ENCODE data around the gene SEC63. TPM values are rescaled to one million over a fixed set of nuclear protein-coding genes. Genes with fewer than 3 reads are reported as not detected.

SEC63 gene
- 10 to 100 TPM; 73.4 to 97.9 TPM for total RNA-seq

- Histone ChIP-seq H3K36me3 (replicated peaks in 1 of 2; ENCODE audit: insufficient read depth in 1 of 2, low read depth in 2 of 2) (no peaks in the 10 kb centered on the region), H3K4me3 (peak within 1 kb of the TSS; percentile 66 to 91), H3K27me3 (no peaks in the 10 kb centered on the region), H3K4me1 (peaks cover 22% of the 10 kb centered on the region), H3K9me3 (no peaks in the 10 kb centered on the region), H3K27ac (peak within 1 kb of the TSS; percentile 92 to 98 (median 94))
- intact Hi-C loops (cut with DNase I) = no loop called here
- 0 to 1% methylated on average over 2 to 67 of the region's 69 CpGs for WGBS, 2 donors
- peak; percentile 96 for ATAC-seq
- peak; percentile 98 for DNase-seq
- TF ChIP-seq, protein P1, sequence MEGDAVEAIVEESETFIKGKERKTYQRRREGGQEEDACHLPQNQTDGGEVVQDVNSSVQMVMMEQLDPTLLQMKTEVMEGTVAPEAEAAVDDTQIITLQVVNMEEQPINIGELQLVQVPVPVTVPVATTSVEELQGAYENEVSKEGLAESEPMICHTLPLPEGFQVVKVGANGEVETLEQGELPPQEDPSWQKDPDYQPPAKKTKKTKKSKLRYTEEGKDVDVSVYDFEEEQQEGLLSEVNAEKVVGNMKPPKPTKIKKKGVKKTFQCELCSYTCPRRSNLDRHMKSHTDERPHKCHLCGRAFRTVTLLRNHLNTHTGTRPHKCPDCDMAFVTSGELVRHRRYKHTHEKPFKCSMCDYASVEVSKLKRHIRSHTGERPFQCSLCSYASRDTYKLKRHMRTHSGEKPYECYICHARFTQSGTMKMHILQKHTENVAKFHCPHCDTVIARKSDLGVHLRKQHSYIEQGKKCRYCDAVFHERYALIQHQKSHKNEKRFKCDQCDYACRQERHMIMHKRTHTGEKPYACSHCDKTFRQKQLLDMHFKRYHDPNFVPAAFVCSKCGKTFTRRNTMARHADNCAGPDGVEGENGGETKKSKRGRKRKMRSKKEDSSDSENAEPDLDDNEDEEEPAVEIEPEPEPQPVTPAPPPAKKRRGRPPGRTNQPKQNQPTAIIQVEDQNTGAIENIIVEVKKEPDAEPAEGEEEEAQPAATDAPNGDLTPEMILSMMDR (IDR thresholded peaks at IDR 0.05) = peak in 1 of 7 experiments; percentile 17
- peak; percentile 95 to 99 (median 98) for TF ChIP-seq POLR2A (IDR thresholded peaks at IDR 0.05)
Measured at GRCh38 chr6:107957909-107958688, at the start of gene SEC63. Gene SEC63, minus strand, starts transcription at chr6:107958208. Its CDS starts 199 bp downstream, at chr6:107958009.

DNA sequence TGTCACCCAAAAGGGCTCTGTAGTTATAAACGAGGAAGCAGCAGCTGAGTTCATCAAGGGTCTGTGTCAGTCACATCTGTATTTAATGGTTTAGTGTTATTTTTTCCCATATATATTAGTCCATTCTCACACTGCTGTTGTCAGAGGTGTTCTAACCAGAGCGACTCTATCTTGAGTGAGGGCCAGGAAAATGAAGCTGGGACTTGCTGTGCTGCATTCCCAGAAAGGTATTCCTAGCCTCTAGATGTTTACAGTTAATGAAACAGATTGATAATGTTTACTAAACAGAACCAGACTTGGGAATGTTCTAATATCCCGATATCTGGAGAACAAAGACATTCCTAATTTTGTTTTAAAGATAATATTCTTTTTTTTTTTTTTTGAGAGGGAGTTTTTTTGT, 48.0 kb upstream of the SEC63 start:
- H3K27me3 ChIP-seq = no peaks in the 10 kb centered on the region
- no peaks in the 10 kb centered on the region for H3K9me3 ChIP-seq
- peaks cover 29% of the 10 kb centered on the region for H3K4me1 ChIP-seq
- DNase-seq (no peak), ATAC-seq (no peak)
- no peak overlapping the region for H3K4me3 ChIP-seq
- intact Hi-C loops (cut with DNase I) = no loop called here
- TF ChIP-seq, protein P1 (IDR thresholded peaks at IDR 0.05) = no peak
- TF ChIP-seq POLR2A (IDR thresholded peaks at IDR 0.05) = no peak
- H3K36me3 ChIP-seq (replicated peaks in 1 of 2; ENCODE audit: insufficient read depth in 1 of 2, low read depth in 2 of 2) = no peaks in the 10 kb centered on the region
- no peak overlapping the region for H3K27ac ChIP-seq
- WGBS, 2 donors = 49 to 57% methylated on average over 3 of the region's 3 CpGs

DNA sequence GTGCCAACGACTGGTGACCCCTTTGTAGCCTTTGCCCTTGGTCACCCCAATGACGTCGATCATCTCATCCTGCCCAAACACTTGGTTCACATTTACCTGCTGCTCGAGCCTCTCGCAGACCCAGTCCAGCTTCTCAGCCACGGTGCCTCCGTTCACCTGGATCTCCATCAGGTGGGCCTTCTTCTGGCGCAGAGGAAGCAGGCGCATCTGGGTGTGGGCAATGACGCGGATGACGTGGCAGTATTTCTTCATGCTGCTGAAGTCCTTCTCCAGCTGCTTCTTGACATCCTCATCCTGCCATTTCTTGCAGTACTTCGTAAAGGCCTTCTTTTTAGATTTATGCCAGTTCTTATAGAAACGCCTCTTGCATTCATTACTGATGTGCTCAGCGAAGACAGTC, 46.9 kb upstream of the SEC63 start:
- no peak overlapping the region for H3K4me3 ChIP-seq
- H3K9me3 ChIP-seq = no peaks in the 10 kb centered on the region
- DNase-seq (no peak), ATAC-seq (no peak)
- H3K36me3 ChIP-seq (replicated peaks in 1 of 2; ENCODE audit: insufficient read depth in 1 of 2, low read depth in 2 of 2) = no peaks in the 10 kb centered on the region
- intact Hi-C loops (cut with DNase I) = no loop called here
- H3K4me1 ChIP-seq = peaks cover 29% of the 10 kb centered on the region
- TF ChIP-seq, protein P1 (IDR thresholded peaks at IDR 0.05) = no peak
- TF ChIP-seq POLR2A (IDR thresholded peaks at IDR 0.05) = no peak
- no peak overlapping the region for H3K27ac ChIP-seq
- WGBS, 2 donors = 91 to 93% methylated on average over 15 of the region's 15 CpGs
- H3K27me3 ChIP-seq = no peaks in the 10 kb centered on the region

DNA sequence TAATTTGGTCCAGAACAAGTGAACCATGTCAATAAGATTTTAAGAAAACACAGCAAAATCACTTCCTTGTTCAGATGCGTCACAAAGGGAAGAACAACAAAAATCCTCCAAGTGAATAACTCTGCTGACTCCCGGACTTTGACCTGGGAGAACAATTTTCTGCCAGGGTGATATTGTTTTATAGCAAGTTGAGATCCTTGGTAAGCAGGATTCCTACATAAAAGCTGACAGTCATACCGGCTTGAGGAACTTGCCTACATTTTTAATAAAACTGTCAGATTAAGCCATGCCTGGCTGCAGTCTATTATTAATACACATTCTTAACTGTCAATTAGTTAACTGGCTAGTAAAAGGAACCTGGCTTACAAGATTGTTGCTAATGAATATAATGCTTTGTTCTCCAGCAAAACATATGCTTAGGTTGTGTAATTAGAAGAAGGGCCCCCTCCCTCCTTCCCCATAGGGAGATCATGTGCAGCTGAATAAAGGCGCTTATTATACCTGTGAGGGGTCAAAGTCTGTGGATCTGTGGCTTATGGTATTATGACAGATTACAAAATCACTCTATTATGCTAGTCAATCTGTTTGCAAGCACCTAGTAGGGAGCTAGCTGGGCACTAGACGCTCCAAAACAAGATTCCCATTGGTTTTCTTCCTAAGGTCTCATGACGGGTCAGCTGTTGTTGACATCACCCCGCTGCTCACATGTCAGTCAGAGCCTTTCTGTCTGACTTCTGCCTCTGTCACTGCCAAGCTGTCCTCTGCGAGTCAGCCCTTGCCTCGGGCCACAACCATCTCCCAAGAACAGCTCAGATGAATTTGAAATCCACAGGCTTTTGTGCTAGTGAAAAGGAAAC, 44.6 kb upstream of the SEC63 start:
- H3K4me3 ChIP-seq = no peak overlapping the region
- intact Hi-C loops (cut with DNase I) = no loop called here
- peaks cover 31% of the 10 kb centered on the region for H3K4me1 ChIP-seq
- H3K9me3 ChIP-seq = no peaks in the 10 kb centered on the region
- ATAC-seq = peak; percentile 87
- no peaks in the 10 kb centered on the region for H3K27me3 ChIP-seq
- peak overlapping the region; percentile 87 to 91 (median 88) for H3K27ac ChIP-seq
- 10 to 16% methylated on average over 8 to 9 of the region's 9 CpGs for WGBS, 2 donors
- DNase-seq = peak; percentile 47 to 75 (median 64)
- TF ChIP-seq, protein P1 (IDR thresholded peaks at IDR 0.05) = no peak
- TF ChIP-seq POLR2A (IDR thresholded peaks at IDR 0.05) = peak in 1 of 3 donors; percentile 7
- H3K36me3 ChIP-seq (replicated peaks in 1 of 2; ENCODE audit: insufficient read depth in 1 of 2, low read depth in 2 of 2) = no peaks in the 10 kb centered on the region
